GM21717 (cell line): ENCODE measurements around the gene WIZ.

Experiments used
- ATAC-seq: cut with Tn5 transposase; IDR thresholded peaks from one replicate; pipeline ENCODE4 v1.9.1; 2021; ENCODE audit warnings: mild to moderate bottlenecking, moderate library complexity; ENCODE audit not compliant: unreplicated experiment

Gene WIZ

GRCh38 chr19:15445807-15446376 lies 3.9 kb downstream of the WIZ start:
- ATAC-seq = no peak

- ATAC-seq = no peak
Observed at GRCh38 chr19:15445227-15445605, 4.5 kb downstream of the WIZ start.

- no peak for ATAC-seq
Observed at GRCh38 chr19:15444505-15445226, 5.1 kb downstream of the WIZ start.

GRCh38 chr19:15443838-15444237 lies 5.9 kb downstream of the WIZ start:
- no peak for ATAC-seq

GRCh38 chr19:15443325-15443724 lies 6.4 kb downstream of the WIZ start:
- ATAC-seq = no peak

- no peak for ATAC-seq
Observed at GRCh38 chr19:15442142-15442920, 7.4 kb downstream of the WIZ start.

- no peak for ATAC-seq
Observed at GRCh38 chr19:15441317-15441716, 8.4 kb downstream of the WIZ start.

GRCh38 chr19:15439821-15440641 lies 9.7 kb downstream of the WIZ start:
- no peak for ATAC-seq

DNA sequence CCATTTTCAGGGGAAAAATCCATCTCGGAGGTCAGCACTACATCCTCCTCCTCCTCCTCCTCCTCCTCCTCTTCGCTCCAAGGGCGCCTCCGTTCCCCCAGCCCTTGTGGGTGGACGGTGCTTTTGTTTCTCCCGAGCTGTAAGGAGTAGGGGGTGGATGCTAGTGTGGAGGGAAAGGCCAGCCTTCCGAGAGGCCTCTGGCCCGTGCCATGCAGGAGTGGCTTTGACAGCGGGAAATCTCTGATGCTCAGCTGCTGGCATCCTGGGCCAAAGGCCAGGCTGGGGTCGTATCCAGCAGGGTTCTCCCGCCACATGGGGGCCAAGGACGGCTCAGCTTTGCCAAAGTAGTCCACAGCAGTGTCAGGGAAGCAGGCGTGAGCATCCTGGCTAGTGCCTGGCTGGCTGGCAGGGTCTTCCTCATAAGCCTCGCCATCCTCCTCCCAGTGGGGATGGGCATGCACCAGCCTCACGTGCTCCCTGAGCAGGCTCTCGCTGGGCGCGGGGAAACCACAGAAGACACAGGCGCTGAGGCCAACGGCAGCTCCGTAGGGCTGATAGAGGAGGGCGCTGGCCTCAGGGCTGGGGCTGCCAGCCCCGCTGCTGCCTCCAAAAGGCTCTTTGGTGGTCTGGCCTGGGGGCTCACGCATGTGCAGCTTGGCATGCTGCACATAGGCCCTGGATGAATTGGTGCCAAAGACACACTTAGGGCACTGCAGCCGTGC lies 10.5 kb downstream of the WIZ start:
- no peak for ATAC-seq

DNA sequence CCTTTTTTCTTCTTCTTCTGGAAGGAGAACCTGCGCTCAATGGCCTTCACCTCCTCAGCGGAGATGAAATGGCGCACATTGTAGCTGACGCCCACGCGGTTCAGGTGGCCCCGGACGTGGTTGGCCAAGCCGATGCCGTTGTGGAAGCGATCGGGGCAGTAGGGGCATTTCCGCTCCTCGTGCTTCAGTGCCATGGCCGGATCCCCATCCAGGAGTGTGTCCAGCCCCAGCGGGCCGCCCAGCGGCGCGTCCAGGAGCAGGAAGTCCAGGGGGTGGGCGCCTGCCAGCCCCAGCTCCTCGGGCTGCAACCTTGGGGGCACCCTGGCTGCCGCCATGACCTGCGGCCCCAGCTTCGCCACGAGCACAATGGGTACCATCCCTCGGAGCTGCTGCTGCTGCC lies 11.2 kb downstream of the WIZ start:
- ATAC-seq = no peak

DNA sequence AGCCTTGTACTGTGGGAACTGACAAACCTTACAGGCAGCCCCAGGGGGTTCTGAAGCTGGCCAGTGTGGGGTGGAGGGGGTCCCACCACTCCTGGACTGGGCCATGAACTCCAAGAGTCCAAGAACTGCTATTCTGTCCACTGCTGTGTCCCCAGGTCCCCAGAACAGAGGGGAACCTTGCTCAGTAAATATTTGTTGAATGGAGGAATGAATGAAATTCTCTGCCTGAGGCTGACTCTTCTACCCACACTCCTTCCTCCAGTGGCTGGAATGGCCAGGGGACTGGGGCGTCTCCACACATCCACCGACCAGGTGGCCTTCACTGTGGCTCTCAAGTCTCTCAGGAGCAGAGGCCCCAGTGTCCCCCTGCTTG lies 11.6 kb downstream of the WIZ start:
- no peak for ATAC-seq

GRCh38 chr19:15437355-15438123 lies 12.2 kb downstream of the WIZ start:
- ATAC-seq = no peak

GRCh38 chr19:15436826-15437110 lies 13.0 kb downstream of the WIZ start:
- no peak for ATAC-seq

DNA sequence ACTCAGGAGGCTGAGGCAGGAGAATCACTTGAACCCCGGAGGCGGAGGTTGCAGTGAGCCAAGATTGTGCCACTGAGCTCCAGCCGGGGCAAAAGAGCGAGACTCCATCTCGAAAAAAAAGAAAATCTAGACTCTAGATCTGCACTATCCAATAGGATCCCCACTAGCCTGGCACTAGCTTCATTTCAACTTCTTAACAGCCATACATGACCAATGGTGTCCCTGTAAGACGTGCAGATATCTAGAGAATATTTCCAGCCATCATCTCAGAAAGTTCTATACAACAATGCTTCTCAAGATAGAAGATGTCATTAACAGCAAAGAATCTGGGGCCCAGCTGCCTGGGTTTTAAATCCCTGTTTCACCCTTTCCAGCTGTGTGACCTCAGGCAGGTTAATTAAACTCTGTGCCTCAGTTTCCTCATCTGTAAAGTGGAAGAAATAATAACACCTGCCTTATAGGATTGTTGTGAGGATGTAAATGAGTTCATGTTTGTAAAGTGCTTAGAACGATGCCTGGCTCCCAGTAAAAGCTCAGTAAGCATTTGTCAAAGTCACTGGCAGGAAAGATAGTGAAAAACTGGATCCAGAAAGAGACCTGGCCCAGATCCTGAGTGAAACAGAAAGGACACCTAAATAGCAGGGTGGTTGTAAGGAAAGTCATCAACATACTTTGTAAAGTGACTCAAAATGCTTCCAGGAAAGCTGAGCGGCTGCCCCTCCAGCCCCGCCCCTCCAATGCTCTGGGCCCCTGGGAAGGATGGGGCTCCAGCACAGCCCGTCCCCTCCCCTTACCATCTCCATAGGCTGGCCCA lies 13.5 kb downstream of the WIZ start:
- no peak for ATAC-seq

GRCh38 chr19:15433519-15434069 lies 16.2 kb downstream of the WIZ start:
- ATAC-seq = no peak

DNA sequence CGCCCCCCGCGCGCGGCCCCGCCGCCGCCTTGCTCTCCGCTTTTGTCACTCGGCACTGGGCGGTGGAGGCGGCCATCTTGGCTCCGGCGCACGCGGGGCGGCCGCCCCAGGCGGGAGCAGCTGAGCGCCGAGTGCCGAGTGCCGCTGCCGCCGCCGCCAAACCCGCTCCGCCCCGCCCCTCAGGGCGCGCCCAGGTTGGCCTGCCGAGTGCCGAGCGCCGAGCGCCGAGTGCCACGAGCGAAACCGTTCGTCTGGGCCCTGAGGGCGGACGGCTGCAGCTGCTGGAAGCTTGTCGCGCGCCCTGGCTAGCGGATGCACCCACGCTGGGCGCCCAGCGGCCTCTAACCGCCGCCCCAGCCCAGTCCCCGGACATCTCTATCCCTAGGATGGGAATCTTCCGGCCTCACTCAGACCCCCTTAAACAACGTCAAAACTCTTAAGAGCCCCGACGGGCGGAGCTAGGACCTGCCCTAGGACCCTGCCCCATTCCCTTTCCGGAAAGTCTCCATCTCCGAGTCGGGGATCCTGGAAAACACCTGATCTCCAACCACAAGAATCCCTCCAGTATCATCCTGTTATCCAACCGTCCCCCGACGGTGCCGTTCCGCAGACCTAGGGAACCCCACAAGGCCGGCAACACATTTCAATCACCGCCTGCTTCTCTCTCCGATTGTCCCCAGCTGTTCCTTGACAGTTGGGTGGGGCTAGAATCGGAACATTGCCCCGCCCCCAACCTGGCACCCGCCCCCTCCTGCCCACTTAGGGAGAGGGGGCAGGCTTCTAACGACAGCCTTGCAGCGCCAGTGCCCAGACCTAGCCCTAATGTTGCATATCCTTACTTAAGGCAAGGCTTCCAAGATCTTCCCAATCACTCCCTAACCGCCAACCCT lies 16.9 kb downstream of the WIZ start:
- ATAC-seq = peak; percentile 44

DNA sequence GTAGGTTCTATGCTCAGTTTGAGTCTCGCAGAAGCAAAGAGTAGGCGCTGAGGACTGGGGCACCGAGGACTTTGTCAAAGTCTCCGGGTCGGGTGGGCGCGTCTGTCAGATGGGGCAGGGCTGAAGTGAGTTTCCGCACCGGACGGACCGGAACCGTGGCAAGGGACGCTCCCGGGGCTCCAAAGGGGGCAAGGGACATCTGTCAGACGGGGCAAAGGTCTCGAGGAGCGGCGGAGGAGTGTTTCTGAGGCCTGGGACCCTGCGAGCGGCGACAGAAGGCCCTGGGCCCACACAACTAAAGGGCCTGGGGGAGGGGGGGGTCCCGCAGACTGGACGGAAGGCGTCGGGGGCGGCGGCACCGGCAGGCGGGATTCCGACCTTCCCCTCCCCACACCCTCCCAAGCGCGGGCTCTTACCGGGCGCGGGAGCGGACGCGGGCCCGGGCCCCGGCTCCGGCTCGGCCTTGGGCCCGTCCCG lies 17.7 kb downstream of the WIZ start:
- no peak for ATAC-seq
